ENCODE data around the gene EEIG2.

EEIG2 gene

GRCh38 chr1:108600504-108600903 is 40.6 kb downstream of the EEIG2 start:
- DNase-seq (ENCODE audit: low spot score): no peak
- TF ChIP-seq CTCF (IDR thresholded peaks at IDR 0.05; ENCODE audit: extremely low read depth, missing control alignments): no peak

GRCh38 chr1:108601708-108602410 is 42.0 kb downstream of the EEIG2 start:
- TF ChIP-seq CTCF (IDR thresholded peaks at IDR 0.05; ENCODE audit: extremely low read depth, missing control alignments): no peak
- no peak for DNase-seq (ENCODE audit: low spot score)

DNA sequence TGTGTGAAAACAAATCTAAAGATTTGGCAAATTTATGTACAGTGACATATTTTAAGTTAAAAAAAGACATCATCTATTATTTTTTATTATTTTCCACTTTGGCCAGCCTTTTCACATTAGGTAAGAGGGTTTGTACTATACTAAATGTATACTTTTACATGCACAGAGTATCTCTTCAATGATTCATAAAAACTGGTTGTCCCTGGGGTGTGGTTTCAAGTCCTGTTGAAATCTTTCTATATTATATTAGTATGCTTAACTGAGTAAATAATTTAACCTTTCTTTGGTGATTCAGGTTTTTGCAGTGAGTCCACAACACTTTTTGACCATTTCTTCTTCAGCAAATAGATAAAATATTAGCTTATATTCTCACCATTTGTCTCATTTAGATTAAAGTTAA is 45.7 kb downstream of the EEIG2 start:
- no peak for TF ChIP-seq CTCF (IDR thresholded peaks at IDR 0.05; ENCODE audit: extremely low read depth, missing control alignments)
- no peak for DNase-seq (ENCODE audit: low spot score)

DNA sequence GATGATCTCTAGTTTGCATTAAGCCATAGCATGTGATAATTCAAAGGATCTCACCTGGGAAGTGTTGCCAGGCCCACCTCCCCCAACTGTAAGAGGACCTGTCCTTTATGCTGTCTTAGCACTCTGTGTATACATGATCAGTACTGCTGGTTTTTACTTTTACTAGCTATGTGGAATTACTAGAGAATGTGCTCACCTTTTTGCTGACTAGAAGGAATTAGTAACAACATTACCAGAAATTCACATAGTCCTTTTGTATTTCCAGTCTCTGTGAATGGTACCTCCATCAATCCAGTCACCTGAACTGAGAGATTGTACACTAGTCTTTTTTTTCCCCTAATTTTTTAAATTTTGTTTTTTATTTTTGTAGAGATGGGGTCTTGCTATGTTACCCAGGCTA is 46.6 kb downstream of the EEIG2 start:
- TF ChIP-seq CTCF (IDR thresholded peaks at IDR 0.05; ENCODE audit: extremely low read depth, missing control alignments): no peak
- DNase-seq (ENCODE audit: low spot score): no peak

DNA sequence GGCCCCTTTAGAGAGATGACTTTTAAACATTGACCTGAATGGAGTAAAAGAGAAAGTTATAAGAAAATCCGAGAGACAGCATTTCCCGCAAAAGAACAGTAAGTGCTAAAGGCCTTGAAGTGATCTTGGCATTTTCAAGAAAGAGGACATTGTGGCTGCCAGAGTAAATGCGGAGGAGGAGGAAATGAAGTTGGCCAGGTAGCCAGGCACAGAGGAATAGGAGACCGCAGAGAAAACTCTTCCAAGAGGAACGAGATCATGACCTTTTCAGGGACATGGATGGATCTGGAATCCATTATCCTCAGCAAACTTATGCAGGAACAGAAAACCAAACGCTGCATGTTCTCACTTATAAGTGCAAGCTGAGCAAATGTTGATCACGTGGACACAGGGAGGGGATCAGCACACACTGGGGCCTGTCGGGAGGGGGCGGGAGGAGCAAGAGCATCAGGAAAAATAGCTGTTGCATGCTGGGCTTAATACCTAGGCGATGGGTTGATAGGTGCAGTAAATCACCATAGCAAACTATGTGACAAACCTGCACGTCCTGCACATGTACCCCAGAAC is 49.7 kb downstream of the EEIG2 start:
- no peak for TF ChIP-seq CTCF (IDR thresholded peaks at IDR 0.05; ENCODE audit: extremely low read depth, missing control alignments)
- DNase-seq (ENCODE audit: low spot score): no peak

Data from GM20000 (cell line).